Osteoblast (primary cell): Measurements from ENCODE around the gene CLINT1. TPM values are rescaled to one million over a fixed set of nuclear protein-coding genes. Genes with fewer than 3 reads are reported as not detected.

Experiments
- DNase-seq: peaks from one replicate; pipeline ENCODE4 v3.0.0; 2011; ENCODE audit warnings: low spot score, mixed read lengths; ENCODE audit not compliant: insufficient read length; ENCODE audit errors: missing footprints
- H2AFZ ChIP-seq: 2 replicates; pipeline ENCODE4 v1.6.0; 2011; ENCODE audit warnings: mild to moderate bottlenecking, low read length
- H3K27ac ChIP-seq: 2 replicates; pipeline ENCODE4 v1.5.1; 2011; ENCODE audit warnings: mild to moderate bottlenecking, low read depth, low read length, moderate library complexity
- H3K27me3 ChIP-seq: 2 replicates; pipeline ENCODE4 v1.6.0; 2012; ENCODE audit warnings: mild to moderate bottlenecking, control low read depth, inconsistent platforms, low read length, moderate library complexity; ENCODE audit not compliant: insufficient read depth
- H3K36me3 ChIP-seq: 2 replicates; pipeline ENCODE4 v1.5.1; 2011; ENCODE audit warnings: mild to moderate bottlenecking, low read length, control low read depth, moderate library complexity; ENCODE audit not compliant: insufficient read depth
- H3K4me1 ChIP-seq: 2 replicates; pipeline ENCODE4 v1.5.1; 2011; ENCODE audit warnings: mild to moderate bottlenecking, low read length, control low read depth, moderate library complexity; ENCODE audit not compliant: insufficient read depth
- H3K4me2 ChIP-seq: 2 replicates; pipeline ENCODE4 v1.6.0; 2011; ENCODE audit warnings: mild to moderate bottlenecking, low read length; ENCODE audit not compliant: insufficient read depth
- H3K4me3 ChIP-seq: fragments of 200-600 bp; sonication (generic); 3 replicates; pipeline ENCODE4 v1.5.1; 2012; ENCODE audit warnings: mild to moderate bottlenecking, low read length, inconsistent platforms; ENCODE audit not compliant: insufficient read depth
- H3K79me2 ChIP-seq: 2 replicates; pipeline ENCODE4 v1.6.0; 2012; ENCODE audit warnings: mild to moderate bottlenecking, low read length, control low read depth, inconsistent platforms; ENCODE audit not compliant: insufficient read depth
- H3K9me3 ChIP-seq: 2 replicates; pipeline ENCODE4 v1.5.1; 2011; ENCODE audit warnings: low read depth, low read length, control low read depth
- H4K20me1 ChIP-seq: 2 replicates; pipeline ENCODE4 v1.6.0; 2012; ENCODE audit warnings: mild to moderate bottlenecking, low read length, control low read depth; ENCODE audit not compliant: insufficient read depth
- total RNA-seq: library from RNA; depleted of rRNA; stranded (reverse); fragments of >200 nt; gene quantifications from 2 replicates; pipeline ENCODE4 v1.2.3, GENCODE V29; 2012
- TF ChIP-seq, protein P1 (sequence below): IDR thresholded peaks from 2 replicates; pipeline ENCODE4 v1.5.1; 2011; ENCODE audit warnings: mild to moderate bottlenecking, low read depth, low read length, moderate library complexity; ENCODE audit errors: extremely low read depth

CLINT1 gene
- total RNA-seq, result 85.4 and 85.5 TPM in 2 replicates

DNA sequence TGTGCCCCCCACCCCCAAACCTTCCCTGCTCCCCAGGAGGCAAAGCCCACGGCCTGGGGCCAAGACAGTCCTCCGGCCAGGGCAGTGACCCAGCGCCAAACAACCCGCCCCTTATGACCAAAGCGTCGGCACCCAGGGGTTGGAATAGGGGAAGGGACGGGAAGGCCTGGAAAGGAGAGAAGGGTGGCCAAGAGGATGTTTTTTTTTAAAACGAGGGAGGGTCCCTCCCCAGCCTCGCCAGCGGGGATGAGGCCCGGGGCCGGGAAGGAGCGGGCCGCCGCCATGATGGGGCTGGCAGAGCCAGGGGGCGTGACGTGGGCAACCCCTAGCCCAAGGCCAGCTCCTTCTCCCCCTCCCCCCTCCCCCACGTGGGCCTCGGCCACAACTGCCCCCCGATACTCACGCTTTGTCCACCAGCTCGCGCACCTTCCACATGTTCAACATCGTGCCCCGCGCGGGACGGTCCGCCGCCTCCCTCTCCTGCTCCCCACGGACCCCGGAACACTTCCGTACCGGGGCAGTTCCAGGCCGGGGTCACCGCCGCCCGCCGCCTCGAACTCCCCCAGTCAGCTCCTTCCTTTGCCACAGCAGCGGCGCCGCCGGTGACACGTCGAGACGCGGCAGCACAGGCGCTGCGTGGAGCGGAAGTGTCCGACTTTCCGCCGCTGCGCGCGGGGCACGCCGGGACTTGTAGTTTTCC lies at the start of gene CLINT1:
Gene CLINT1 (minus strand): TSS at position 619 of the 700 bp plus-strand sequence. CDS start 175 bp downstream, at position 444.
- peak within 1 kb of the TSS; percentile 90 for H3K4me3 ChIP-seq
- peak within 1 kb of the TSS; percentile 85 for H3K4me2 ChIP-seq
- peak; percentile 96 for DNase-seq
- no peaks in the 10 kb centered on the region for H3K9me3 ChIP-seq
- H3K4me1 ChIP-seq, result peaks cover 19% of the 10 kb centered on the region
- H4K20me1 ChIP-seq, result peaks cover 41% of the 10 kb centered on the region
- H3K36me3 ChIP-seq, result no peaks in the 10 kb centered on the region
- no peaks in the 10 kb centered on the region for H3K27me3 ChIP-seq
- peaks cover 53% of the 10 kb centered on the region for H3K79me2 ChIP-seq
- peak within 1 kb of the TSS; percentile 89 for H2AFZ ChIP-seq
- peak within 1 kb of the TSS; percentile 85 for H3K27ac ChIP-seq
- TF ChIP-seq, protein P1, sequence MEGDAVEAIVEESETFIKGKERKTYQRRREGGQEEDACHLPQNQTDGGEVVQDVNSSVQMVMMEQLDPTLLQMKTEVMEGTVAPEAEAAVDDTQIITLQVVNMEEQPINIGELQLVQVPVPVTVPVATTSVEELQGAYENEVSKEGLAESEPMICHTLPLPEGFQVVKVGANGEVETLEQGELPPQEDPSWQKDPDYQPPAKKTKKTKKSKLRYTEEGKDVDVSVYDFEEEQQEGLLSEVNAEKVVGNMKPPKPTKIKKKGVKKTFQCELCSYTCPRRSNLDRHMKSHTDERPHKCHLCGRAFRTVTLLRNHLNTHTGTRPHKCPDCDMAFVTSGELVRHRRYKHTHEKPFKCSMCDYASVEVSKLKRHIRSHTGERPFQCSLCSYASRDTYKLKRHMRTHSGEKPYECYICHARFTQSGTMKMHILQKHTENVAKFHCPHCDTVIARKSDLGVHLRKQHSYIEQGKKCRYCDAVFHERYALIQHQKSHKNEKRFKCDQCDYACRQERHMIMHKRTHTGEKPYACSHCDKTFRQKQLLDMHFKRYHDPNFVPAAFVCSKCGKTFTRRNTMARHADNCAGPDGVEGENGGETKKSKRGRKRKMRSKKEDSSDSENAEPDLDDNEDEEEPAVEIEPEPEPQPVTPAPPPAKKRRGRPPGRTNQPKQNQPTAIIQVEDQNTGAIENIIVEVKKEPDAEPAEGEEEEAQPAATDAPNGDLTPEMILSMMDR, result no peak

DNA sequence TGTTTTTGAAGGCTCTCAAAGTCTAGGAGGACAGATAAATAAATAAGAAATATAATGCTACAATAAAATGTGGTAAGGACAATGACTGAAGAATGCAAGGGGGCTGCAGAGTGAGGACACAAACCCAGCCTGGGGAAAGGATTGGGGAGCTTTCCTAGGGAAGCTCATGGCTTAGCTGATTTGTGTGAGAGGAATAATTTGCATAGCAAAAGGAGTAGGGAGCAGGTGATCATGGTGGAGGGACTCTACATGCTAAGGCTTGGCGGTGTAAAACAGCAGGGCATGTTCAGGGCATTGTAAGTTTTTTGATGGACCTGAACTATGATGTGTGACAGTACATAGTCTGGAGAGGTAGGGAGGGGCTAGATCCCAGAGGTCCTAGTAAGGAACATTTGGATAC lies 49.5 kb upstream of the CLINT1 start:
- Histone ChIP-seq H3K27me3 (no peaks in the 10 kb centered on the region), H3K4me3 (no peak overlapping the region), H3K79me2 (no peaks in the 10 kb centered on the region), H3K4me2 (no peak overlapping the region), H3K36me3 (no peaks in the 10 kb centered on the region), H3K4me1 (no peaks in the 10 kb centered on the region), H3K27ac (no peak overlapping the region), H4K20me1 (no peaks in the 10 kb centered on the region), H2AFZ (no peak overlapping the region), H3K9me3 (no peaks in the 10 kb centered on the region)
- TF ChIP-seq, protein P1, result no peak
- no peak for DNase-seq

DNA sequence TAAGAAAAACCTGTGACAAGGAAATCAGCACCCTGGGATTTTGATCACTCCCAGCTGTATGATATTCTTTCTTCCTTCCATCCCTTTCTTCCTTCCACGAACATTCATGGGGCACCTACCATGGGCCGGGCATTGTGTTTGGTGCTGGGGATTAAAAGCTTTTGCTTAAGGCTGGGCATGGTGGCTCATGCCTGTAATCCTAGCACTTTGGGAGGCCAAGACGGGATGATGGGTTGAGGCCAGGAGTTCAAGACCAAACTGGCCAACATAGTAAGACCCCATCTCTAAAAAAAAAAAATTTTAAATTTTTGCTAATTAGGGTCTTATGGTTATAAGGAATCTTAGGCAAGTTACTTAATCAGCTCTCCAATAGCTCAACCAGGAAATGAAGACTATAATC lies 48.5 kb upstream of the CLINT1 start:
- Histone ChIP-seq H3K27ac (no peak overlapping the region), H2AFZ (no peak overlapping the region), H3K4me2 (no peak overlapping the region), H3K27me3 (no peaks in the 10 kb centered on the region), H3K9me3 (no peaks in the 10 kb centered on the region), H4K20me1 (no peaks in the 10 kb centered on the region), H3K36me3 (no peaks in the 10 kb centered on the region), H3K4me1 (no peaks in the 10 kb centered on the region), H3K79me2 (no peaks in the 10 kb centered on the region), H3K4me3 (no peak overlapping the region)
- DNase-seq, result no peak
- TF ChIP-seq, protein P1, result no peak

DNA sequence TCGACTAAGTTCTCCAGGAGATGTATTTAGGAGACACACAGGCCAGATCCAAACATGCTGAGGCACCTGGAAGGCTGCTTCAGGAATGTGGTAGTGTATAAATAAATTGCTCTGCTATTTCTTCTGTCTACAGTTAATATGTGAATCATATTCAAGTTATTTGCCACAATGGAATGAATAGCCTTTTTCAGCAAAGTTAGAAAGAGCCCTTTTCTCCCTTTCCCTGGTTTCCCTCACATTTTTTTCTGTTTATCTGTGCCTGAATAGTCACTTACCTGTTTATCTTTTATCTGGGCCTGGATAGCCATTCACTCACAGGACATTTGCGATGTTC lies 44.1 kb upstream of the CLINT1 start:
- TF ChIP-seq, protein P1, result no peak
- Histone ChIP-seq H3K9me3 (no peaks in the 10 kb centered on the region), H2AFZ (no peak overlapping the region), H3K4me3 (no peak overlapping the region), H3K79me2 (no peaks in the 10 kb centered on the region), H3K36me3 (no peaks in the 10 kb centered on the region), H3K27me3 (no peaks in the 10 kb centered on the region), H4K20me1 (no peaks in the 10 kb centered on the region), H3K27ac (no peak overlapping the region), H3K4me2 (no peak overlapping the region), H3K4me1 (no peaks in the 10 kb centered on the region)
- DNase-seq, result peak; percentile 49
